GM12878 (cell line): ENCODE results near the gene DUSP22. TPM values are rescaled to one million over a fixed set of nuclear protein-coding genes. Genes with fewer than 3 reads are reported as not detected.

ENCODE experiments used
- BCL11A ChIP-seq: IDR thresholded peaks from 2 replicates; pipeline ENCODE4 v1.6.1; 2011; ENCODE audit warnings: low read depth, low read length
- CHD4 ChIP-seq: fragments of 200-600 bp; sonication (generic); IDR thresholded peaks from 2 replicates; pipeline ENCODE4 v1.6.1; 2016; ENCODE audit warnings: mild to moderate bottlenecking
- HDGF ChIP-seq: fragments of 450-650 bp; IDR thresholded peaks from 2 replicates; pipeline ENCODE4 v1.6.1; 2016; ENCODE audit warnings: antibody characterized with exemption
- IRF3 ChIP-seq: fragments of 450-650 bp; IDR thresholded peaks from 2 replicates; pipeline ENCODE4 v1.6.1; 2014; ENCODE audit warnings: mild to moderate bottlenecking
- KAT2A ChIP-seq: conservative IDR thresholded peaks from 2 replicates; pipeline ENCODE4 v1.6.1; 2011; ENCODE audit warnings: low read depth, low read length; ENCODE audit not compliant: control insufficient read depth
- MLLT1 ChIP-seq: fragments of 450-650 bp; IDR thresholded peaks from 2 replicates; pipeline ENCODE4 v1.6.1; 2016; ENCODE audit warnings: mild to moderate bottlenecking
- NBN ChIP-seq: fragments of 450-650 bp; IDR thresholded peaks from 2 replicates; pipeline ENCODE4 v1.6.1; 2016
- POLR2AphosphoS2 ChIP-seq: IDR thresholded peaks from 2 replicates; pipeline ENCODE4 v1.6.1; 2011; ENCODE audit warnings: low read depth, mild to moderate bottlenecking, low read length, improper control_type of control experiment, moderate library complexity
- SRF ChIP-seq, 2 experiments: IDR thresholded peaks; 2 replicates each; pipeline ENCODE4 v1.6.1; 2011; ENCODE audit warnings: low read depth in 2 of 2, low read length in 2 of 2, mild to moderate bottlenecking in 1 of 2, moderate library complexity in 1 of 2
- STAT1 ChIP-seq: fragments of 450-650 bp; conservative IDR thresholded peaks from 2 replicates; pipeline ENCODE4 v1.6.1; 2014; ENCODE audit warnings: antibody characterized with exemption, mild to moderate bottlenecking
- YY1 ChIP-seq: IDR thresholded peaks from 2 replicates; pipeline ENCODE4 v1.6.1; 2011; ENCODE audit warnings: low read depth, mild to moderate bottlenecking, low read length
- polyA plus RNA-seq, 11 experiments: library from polyadenylated mRNA; depleted of rRNA in 4 of 11; unstranded in 6 of 11; stranded (reverse) in 5 of 11; fragments of >200 nt; fragmentation: Nextera tagmentation in 4 of 11; fragmentation: Illumina TruSeq in 1 of 11; extraction: Ambion mirVana in 4 of 11; extraction: Trizol in 1 of 11; gene quantifications; 1 replicate in 1 of 11; 2 replicates in 10 of 11; pipeline versions ENCODE4 v1.2.1 to v1.2.3, GENCODE V29; 2011 to 2016; ENCODE audit warnings: inconsistent platforms in 2 of 11, missing spikeins in 2 of 11, low read depth in 1 of 11
- total RNA-seq, 4 experiments: library from RNA; depleted of rRNA in 3 of 4; stranded (reverse); fragments of >200 nt in 3 of 4; fragmentation: Illumina TruSeq in 1 of 4; extraction: Trizol in 1 of 4; gene quantifications; 2 replicates each; pipeline versions ENCODE4 v1.2.1 to v1.2.3, GENCODE V29; 2013 to 2021

DUSP22 gene
- total and polyA plus RNA-seq, 10 of the 15 experiments (the other 5 are each of a cell fraction or from before 2014, with no cell fraction given), result 78.9 to 156 (median 107) TPM

- TF ChIP-seq MLLT1 (peak; percentile 83; the same call in 1 of the 2 replicates), POLR2AphosphoS2 (no peak), CHD4 (0 out of 2 replicates have a peak, but pooled peaks have one; percentile 35), BCL11A (peak; percentile 15; the same call in 1 of the 2 replicates), SRF (IDR thresholded peaks at IDR 0.05; ENCODE audit: low read depth in 2 of 2, low read length in 2 of 2) (no peak), HDGF (peak; percentile 72; the same call in 1 of the 2 replicates), STAT1 (no peak), NBN (peak; percentile 88), YY1 (peak; percentile 21; the same call in 1 of the 2 replicates), KAT2A (no peak), IRF3 (0 out of 2 replicates have a peak, but pooled peaks have one; percentile 38)
Measured at GRCh38 chr6:290111-290922, 2.0 kb upstream of the DUSP22 start (continued).
